ENCODE results near the gene ACAP1.

GRCh38 chr17:7340179-7340578 lies 3.9 kb downstream of the ACAP1 start:
- no peak for TF ChIP-seq CTCF (conservative IDR thresholded peaks at IDR 0.05)
- no peak for TF ChIP-seq ZFX (IDR thresholded peaks at IDR 0.05)
